CD4-positive, alpha-beta T cell treated with Interleukin-12 subunit alpha and Interleukin-12 subunit beta, for 1 hour (primary cell): ENCODE data around the gene GRID2.

ENCODE experiments used
- DNase-seq: peaks from one replicate; pipeline ENCODE4 v3.0.0-alpha.2; 2020

GRID2 gene

GRCh38 chr4:92776080-92776479 is 472.3 kb downstream of the GRID2 start:
- no peak for DNase-seq

DNA sequence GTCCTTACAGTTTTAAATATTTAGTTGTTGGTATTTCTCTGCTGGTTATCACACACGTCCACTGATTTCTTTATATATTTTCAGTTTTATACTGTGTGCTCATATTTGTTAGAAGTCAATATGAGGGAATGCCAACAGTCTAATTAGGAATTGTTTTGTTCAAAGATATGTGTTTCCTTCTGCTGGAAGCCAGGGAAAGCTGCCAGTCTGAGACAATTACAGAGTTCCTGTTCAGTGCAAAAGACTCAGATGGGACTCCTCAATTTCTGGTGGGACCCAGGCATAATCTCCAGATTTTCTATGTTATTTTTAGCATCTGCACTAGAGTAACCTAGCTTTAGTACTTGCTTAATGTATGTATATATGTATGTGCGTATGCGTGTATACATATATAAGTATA is 486.0 kb downstream of the GRID2 start:
- DNase-seq = no peak

GRCh38 chr4:92791871-92792440 is 488.2 kb downstream of the GRID2 start:
- no peak for DNase-seq

GRCh38 chr4:92809381-92809780 is 505.6 kb downstream of the GRID2 start:
- DNase-seq = no peak

DNA sequence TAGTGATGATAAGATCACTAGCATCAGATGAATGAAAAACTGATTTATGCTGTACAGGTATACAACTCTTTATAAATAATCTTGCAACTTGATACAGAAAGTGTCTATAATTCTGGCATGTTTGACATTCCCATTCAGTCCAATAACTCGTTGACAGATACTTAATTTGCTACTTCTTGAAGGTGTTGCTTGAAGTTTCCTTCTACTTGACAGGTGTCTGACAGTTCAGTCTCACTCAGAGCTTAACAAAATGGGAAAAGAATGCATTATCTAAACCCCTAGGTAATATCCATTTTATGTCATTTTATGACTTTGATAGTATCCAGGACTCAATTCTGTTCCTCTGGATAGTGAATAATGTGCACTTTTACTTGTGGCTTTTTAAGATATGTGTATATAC is 508.9 kb downstream of the GRID2 start:
- DNase-seq = no peak

- no peak for DNase-seq
These were observed 510.9 kb downstream of the GRID2 start for GRCh38 chr4:92814677-92815076.

GRCh38 chr4:92825256-92825655 is 521.5 kb downstream of the GRID2 start:
- no peak for DNase-seq

DNA sequence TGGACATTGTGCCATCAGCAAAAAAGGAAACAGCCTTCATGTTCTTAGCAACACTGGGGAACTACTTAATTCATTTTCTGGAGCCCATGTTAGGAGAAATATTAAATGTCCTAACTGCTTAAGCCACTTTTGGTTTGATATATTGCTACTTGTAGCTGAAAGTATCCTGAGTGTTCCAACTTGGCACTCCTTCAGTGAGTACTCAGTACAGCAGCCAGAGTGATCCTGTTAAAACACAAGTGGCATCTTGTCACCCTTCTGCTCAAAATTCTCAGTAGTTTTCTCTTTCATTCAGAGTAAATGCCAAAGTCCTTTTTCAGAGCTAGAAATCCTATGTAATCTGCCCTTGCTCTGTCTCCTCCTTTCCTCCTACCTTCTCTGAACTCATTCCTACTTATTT is 522.0 kb downstream of the GRID2 start:
- no peak for DNase-seq

DNA sequence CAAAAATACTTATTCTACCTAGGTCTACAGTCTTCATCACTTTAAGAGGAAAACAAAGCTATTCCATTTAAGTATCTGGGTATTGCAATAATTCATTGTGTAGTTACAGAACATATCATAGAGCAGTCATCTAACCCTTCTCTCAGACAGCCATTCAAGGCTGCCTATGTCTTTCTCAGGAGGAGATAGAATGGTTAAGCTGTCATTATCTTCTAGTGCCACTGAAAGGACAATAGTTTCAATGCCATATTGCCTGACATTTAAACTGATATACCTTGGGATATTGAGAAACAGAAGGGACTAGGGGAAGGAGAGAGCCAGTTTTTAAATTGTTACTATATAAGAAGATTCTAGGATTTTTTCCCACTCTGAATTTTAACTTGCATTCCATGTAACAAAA is 527.0 kb downstream of the GRID2 start:
- no peak for DNase-seq

DNA sequence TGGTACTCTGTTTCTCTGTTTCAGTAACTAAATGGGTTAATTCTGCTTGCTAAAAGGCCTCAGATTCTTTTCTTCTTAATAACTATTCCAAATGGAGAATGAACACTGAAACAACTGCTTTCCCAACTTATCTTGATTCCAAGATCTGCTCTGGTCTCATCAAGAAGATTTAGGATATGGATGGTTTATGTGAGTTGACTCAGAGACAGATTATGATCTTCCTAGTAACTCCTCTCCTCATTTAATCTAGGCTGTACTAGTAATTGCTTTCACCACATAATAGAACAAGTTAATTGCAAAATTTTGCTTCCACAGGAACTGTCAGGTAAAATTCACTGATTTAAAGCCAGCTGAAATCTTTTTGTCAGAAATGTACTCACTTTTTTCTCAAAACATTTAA is 537.1 kb downstream of the GRID2 start:
- DNase-seq = no peak

DNA sequence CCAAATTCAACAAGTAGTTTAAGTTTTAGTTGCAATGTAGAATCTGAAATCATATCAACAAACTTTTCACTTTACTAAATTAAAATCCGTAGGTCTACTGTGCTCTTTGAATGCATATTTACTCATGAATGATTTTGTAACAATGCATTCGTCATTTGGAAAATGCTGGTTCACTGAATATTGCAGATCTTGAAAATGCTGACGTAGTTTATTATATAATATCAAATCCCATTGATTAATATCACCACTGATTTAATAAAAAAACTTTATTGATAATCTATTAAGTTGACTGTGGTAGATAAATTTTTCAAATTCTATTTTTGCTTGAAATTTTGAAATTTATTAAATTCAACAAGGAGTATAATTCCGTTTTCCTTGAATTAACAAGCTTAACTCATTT is 540.0 kb downstream of the GRID2 start:
- DNase-seq = no peak

GRCh38 chr4:92847026-92847425 is 543.3 kb downstream of the GRID2 start:
- no peak for DNase-seq

DNA sequence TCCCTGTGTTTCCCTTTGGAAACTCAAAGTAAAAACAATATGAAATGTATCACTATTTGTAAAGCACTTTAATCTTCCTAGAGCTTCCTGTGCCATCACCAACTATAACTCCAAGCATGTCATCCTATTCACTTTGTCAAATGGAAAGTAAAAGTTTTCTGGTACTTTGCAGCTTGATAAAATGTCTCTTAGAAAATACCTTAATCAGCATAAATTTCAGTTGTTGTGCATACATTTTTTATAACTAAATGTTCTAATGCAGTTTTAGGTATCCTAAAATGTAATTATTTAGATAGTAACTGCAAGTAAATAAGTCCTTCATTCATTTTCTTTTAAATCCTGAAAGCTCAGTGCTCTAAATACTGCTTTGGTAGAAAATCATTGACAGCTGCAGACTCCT is 558.7 kb downstream of the GRID2 start:
- no peak for DNase-seq

GRCh38 chr4:92864096-92864495 is 560.3 kb downstream of the GRID2 start:
- DNase-seq = no peak

- DNase-seq = no peak
These were observed 568.8 kb downstream of the GRID2 start for GRCh38 chr4:92872604-92873003.

DNA sequence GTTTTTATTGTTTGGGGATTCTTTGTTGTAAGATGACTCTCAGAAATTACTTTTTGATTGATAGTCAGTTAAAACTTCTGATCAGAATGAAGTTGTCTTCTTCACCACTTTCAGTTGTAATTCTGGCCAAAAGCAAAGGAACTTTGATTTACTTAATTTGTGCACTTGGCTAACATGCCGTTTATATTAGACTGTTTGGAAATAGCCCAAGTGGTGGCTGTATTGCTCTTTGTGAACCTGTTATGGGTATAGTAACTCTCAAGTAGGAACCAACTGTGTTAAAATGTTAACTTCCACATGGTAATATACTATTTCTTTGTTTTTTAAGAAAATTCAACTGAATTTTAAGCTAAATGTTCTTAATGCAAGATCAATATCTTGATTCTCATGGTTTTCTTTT is 581.9 kb downstream of the GRID2 start:
- no peak for DNase-seq

GRCh38 chr4:92952426-92952825 is 648.7 kb downstream of the GRID2 start:
- no peak for DNase-seq

DNA sequence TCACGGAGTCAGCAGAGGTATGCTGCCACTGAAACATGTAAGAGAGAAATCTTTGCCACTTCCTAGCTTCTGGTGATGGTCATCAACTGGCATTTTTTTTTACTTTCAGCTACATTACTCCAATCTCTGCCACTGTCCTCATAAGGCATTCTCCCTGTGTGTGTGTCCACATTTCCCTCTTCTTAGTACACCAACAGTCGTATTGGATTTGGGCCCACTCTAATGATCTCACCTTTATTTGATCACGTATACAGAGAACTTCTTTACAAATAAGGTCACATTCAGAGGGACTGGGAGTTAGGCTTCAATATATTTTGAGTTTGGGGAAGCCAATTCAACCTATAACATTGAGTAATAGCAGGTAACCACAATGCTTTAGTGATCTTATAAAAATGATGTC is 649.1 kb downstream of the GRID2 start:
- DNase-seq = no peak

GRCh38 chr4:92953462-92953861 is 649.7 kb downstream of the GRID2 start:
- DNase-seq = no peak

GRCh38 chr4:92961881-92962280 is 658.1 kb downstream of the GRID2 start:
- no peak for DNase-seq

- DNase-seq = no peak
These were observed 659.1 kb downstream of the GRID2 start for GRCh38 chr4:92962831-92963230.

DNA sequence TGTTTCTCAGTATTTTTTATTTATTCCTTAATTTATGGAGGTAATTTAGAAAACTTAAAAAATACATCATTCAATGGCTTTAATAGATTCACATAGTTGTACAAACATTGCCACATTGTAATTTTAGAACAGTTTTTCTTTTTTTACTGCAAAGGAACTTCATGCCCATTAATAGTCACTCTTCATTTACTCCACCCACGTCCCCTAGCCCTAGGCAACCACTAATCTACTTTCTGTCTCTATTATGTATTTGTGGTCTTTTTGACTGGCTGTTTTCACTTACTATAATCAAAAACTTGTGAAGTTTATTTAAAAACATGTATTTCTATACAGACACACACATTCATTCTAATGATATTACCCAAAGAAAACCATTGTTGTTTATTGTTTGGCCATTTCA is 664.8 kb downstream of the GRID2 start:
- no peak for DNase-seq

DNA sequence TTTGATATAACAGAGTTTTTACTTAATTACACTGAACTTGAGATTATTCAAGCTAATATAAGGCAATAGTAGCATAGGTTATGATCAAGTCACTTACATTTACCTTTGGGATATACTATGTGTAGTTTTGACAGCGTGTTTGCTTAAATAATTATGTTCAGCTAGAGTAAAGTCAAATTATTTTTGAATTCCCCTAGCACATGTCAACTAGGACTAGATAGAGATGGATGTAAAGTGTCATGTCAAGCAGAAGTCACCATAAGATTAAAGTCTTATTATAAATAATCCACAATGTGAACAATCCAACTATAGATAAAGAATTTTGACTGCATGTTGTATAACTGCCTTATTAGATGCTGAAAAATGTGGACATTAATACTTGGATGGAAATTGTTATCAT is 665.2 kb downstream of the GRID2 start:
- no peak for DNase-seq

GRCh38 chr4:92969650-92970379 is 666.0 kb downstream of the GRID2 start:
- no peak for DNase-seq

- DNase-seq = no peak
These were observed 667.2 kb downstream of the GRID2 start for GRCh38 chr4:92970996-92971395.
